Measurements from ENCODE around the gene RAD21L1.

RAD21L1 gene

GRCh38 chr20:1198751-1199150 lies 27.1 kb upstream of the RAD21L1 start:
- peaks cover 0 to 2% of the 10 kb centered on the region in 2 donors for H3K9me3 ChIP-seq (ENCODE audit: control insufficient read depth in 1 of 2, low read length in 2 of 2)
- H3K36me3 ChIP-seq (ENCODE audit: control insufficient read depth in 1 of 2, insufficient read depth in 2 of 2, low read length in 2 of 2), result no peaks in the 10 kb centered on the region
- no peaks in the 10 kb centered on the region for H3K27me3 ChIP-seq (ENCODE audit: control insufficient read depth in 1 of 2, insufficient read depth in 2 of 2, low read length in 2 of 2)
- no peak overlapping the region for H3K27ac ChIP-seq (ENCODE audit: low read depth, low read length)
- peaks cover 16 to 17% of the 10 kb centered on the region in 2 donors for H3K4me1 ChIP-seq (ENCODE audit: control insufficient read depth in 1 of 2, insufficient read depth in 2 of 2, low read length in 2 of 2)
- H3K4me3 ChIP-seq (ENCODE audit: low read depth in 1 of 2, low read length in 2 of 2), result no peak overlapping the region
- no peak overlapping the region for H3K9ac ChIP-seq (ENCODE audit: low read depth in 1 of 2, low read length in 2 of 2)

- peaks cover 0 to 2% of the 10 kb centered on the region in 2 donors for H3K9me3 ChIP-seq (ENCODE audit: control insufficient read depth in 1 of 2, low read length in 2 of 2)
- H3K27me3 ChIP-seq (ENCODE audit: control insufficient read depth in 1 of 2, insufficient read depth in 2 of 2, low read length in 2 of 2), result no peaks in the 10 kb centered on the region
- H3K27ac ChIP-seq (ENCODE audit: low read depth, low read length), result no peak overlapping the region
- no peaks in the 10 kb centered on the region for H3K36me3 ChIP-seq (ENCODE audit: control insufficient read depth in 1 of 2, insufficient read depth in 2 of 2, low read length in 2 of 2)
- no peak overlapping the region for H3K4me3 ChIP-seq (ENCODE audit: low read depth in 1 of 2, low read length in 2 of 2)
- peaks cover 21 to 23% of the 10 kb centered on the region in 2 donors for H3K4me1 ChIP-seq (ENCODE audit: control insufficient read depth in 1 of 2, insufficient read depth in 2 of 2, low read length in 2 of 2)
- H3K9ac ChIP-seq (ENCODE audit: low read depth in 1 of 2, low read length in 2 of 2), result no peak overlapping the region
Observed at GRCh38 chr20:1199212-1199873, 26.5 kb upstream of the RAD21L1 start.

- no peak overlapping the region for H3K4me3 ChIP-seq (ENCODE audit: low read depth in 1 of 2, low read length in 2 of 2)
- peaks cover 20 to 26% of the 10 kb centered on the region in 2 donors for H3K4me1 ChIP-seq (ENCODE audit: control insufficient read depth in 1 of 2, insufficient read depth in 2 of 2, low read length in 2 of 2)
- peaks cover 0 to 2% of the 10 kb centered on the region in 2 donors for H3K9me3 ChIP-seq (ENCODE audit: control insufficient read depth in 1 of 2, low read length in 2 of 2)
- H3K27ac ChIP-seq (ENCODE audit: low read depth, low read length), result no peak overlapping the region
- H3K27me3 ChIP-seq (ENCODE audit: control insufficient read depth in 1 of 2, insufficient read depth in 2 of 2, low read length in 2 of 2), result no peaks in the 10 kb centered on the region
- no peak overlapping the region for H3K9ac ChIP-seq (ENCODE audit: low read depth in 1 of 2, low read length in 2 of 2)
- H3K36me3 ChIP-seq (ENCODE audit: control insufficient read depth in 1 of 2, insufficient read depth in 2 of 2, low read length in 2 of 2), result no peaks in the 10 kb centered on the region
Observed at GRCh38 chr20:1199964-1200363, 25.9 kb upstream of the RAD21L1 start.

- H3K4me1 ChIP-seq (ENCODE audit: control insufficient read depth in 1 of 2, insufficient read depth in 2 of 2, low read length in 2 of 2), result peaks cover 15 to 22% of the 10 kb centered on the region in 2 donors
- no peaks in the 10 kb centered on the region for H3K27me3 ChIP-seq (ENCODE audit: control insufficient read depth in 1 of 2, insufficient read depth in 2 of 2, low read length in 2 of 2)
- no peaks in the 10 kb centered on the region for H3K36me3 ChIP-seq (ENCODE audit: control insufficient read depth in 1 of 2, insufficient read depth in 2 of 2, low read length in 2 of 2)
- H3K4me3 ChIP-seq (ENCODE audit: low read depth in 1 of 2, low read length in 2 of 2), result no peak within 1 kb of the TSS
- no peak within 1 kb of the TSS for H3K9ac ChIP-seq (ENCODE audit: low read depth in 1 of 2, low read length in 2 of 2)
- H3K9me3 ChIP-seq (ENCODE audit: control insufficient read depth in 1 of 2, low read length in 2 of 2), result no peaks in the 10 kb centered on the region
- H3K27ac ChIP-seq (ENCODE audit: low read depth, low read length), result no peak within 1 kb of the TSS
Observed at GRCh38 chr20:1202762-1203504, 22.9 kb upstream of the RAD21L1 start, which contains the start of gene C20orf202. Gene C20orf202 (plus strand): TSS chr20:1203454. CDS start chr20:1203586, 132 bp downstream.

GRCh38 chr20:1203630-1204029 lies 22.2 kb upstream of the RAD21L1 start:
- no peak overlapping the region for H3K9ac ChIP-seq (ENCODE audit: low read depth in 1 of 2, low read length in 2 of 2)
- H3K36me3 ChIP-seq (ENCODE audit: control insufficient read depth in 1 of 2, insufficient read depth in 2 of 2, low read length in 2 of 2), result no peaks in the 10 kb centered on the region
- no peak overlapping the region for H3K4me3 ChIP-seq (ENCODE audit: low read depth in 1 of 2, low read length in 2 of 2)
- peaks cover 15 to 22% of the 10 kb centered on the region in 2 donors for H3K4me1 ChIP-seq (ENCODE audit: control insufficient read depth in 1 of 2, insufficient read depth in 2 of 2, low read length in 2 of 2)
- H3K27me3 ChIP-seq (ENCODE audit: control insufficient read depth in 1 of 2, insufficient read depth in 2 of 2, low read length in 2 of 2), result no peaks in the 10 kb centered on the region
- H3K27ac ChIP-seq (ENCODE audit: low read depth, low read length), result no peak overlapping the region
- no peaks in the 10 kb centered on the region for H3K9me3 ChIP-seq (ENCODE audit: control insufficient read depth in 1 of 2, low read length in 2 of 2)

GRCh38 chr20:1204113-1204512 lies 21.7 kb upstream of the RAD21L1 start:
- H3K4me1 ChIP-seq (ENCODE audit: control insufficient read depth in 1 of 2, insufficient read depth in 2 of 2, low read length in 2 of 2), result peaks cover 15 to 22% of the 10 kb centered on the region in 2 donors

GRCh38 chr20:1204576-1204975 lies 21.3 kb upstream of the RAD21L1 start:
- Histone ChIP-seq H3K4me3 (ENCODE audit: low read depth in 1 of 2, low read length in 2 of 2) (no peak overlapping the region), H3K36me3 (ENCODE audit: control insufficient read depth in 1 of 2, insufficient read depth in 2 of 2, low read length in 2 of 2) (no peaks in the 10 kb centered on the region), H3K27ac (ENCODE audit: low read depth, low read length) (no peak overlapping the region), H3K4me1 (ENCODE audit: control insufficient read depth in 1 of 2, insufficient read depth in 2 of 2, low read length in 2 of 2) (peaks cover 15 to 22% of the 10 kb centered on the region in 2 donors), H3K9ac (ENCODE audit: low read depth in 1 of 2, low read length in 2 of 2) (no peak overlapping the region), H3K9me3 (ENCODE audit: control insufficient read depth in 1 of 2, low read length in 2 of 2) (no peaks in the 10 kb centered on the region), H3K27me3 (ENCODE audit: control insufficient read depth in 1 of 2, insufficient read depth in 2 of 2, low read length in 2 of 2) (no peaks in the 10 kb centered on the region)

More at GRCh38 chr20:1204113-1204512, 21.7 kb upstream of the RAD21L1 start:
- H3K9ac ChIP-seq (ENCODE audit: low read depth in 1 of 2, low read length in 2 of 2), result no peak overlapping the region
- no peaks in the 10 kb centered on the region for H3K9me3 ChIP-seq (ENCODE audit: control insufficient read depth in 1 of 2, low read length in 2 of 2)
- no peaks in the 10 kb centered on the region for H3K27me3 ChIP-seq (ENCODE audit: control insufficient read depth in 1 of 2, insufficient read depth in 2 of 2, low read length in 2 of 2)
- no peaks in the 10 kb centered on the region for H3K36me3 ChIP-seq (ENCODE audit: control insufficient read depth in 1 of 2, insufficient read depth in 2 of 2, low read length in 2 of 2)
- H3K4me3 ChIP-seq (ENCODE audit: low read depth in 1 of 2, low read length in 2 of 2), result no peak overlapping the region
- H3K27ac ChIP-seq (ENCODE audit: low read depth, low read length), result no peak overlapping the region

GRCh38 chr20:1205802-1206201 lies 20.0 kb upstream of the RAD21L1 start:
- H3K9ac ChIP-seq (ENCODE audit: low read depth in 1 of 2, low read length in 2 of 2), result no peak overlapping the region
- no peaks in the 10 kb centered on the region for H3K9me3 ChIP-seq (ENCODE audit: control insufficient read depth in 1 of 2, low read length in 2 of 2)
- peaks cover 15 to 22% of the 10 kb centered on the region in 2 donors for H3K4me1 ChIP-seq (ENCODE audit: control insufficient read depth in 1 of 2, insufficient read depth in 2 of 2, low read length in 2 of 2)
- no peak overlapping the region for H3K4me3 ChIP-seq (ENCODE audit: low read depth in 1 of 2, low read length in 2 of 2)
- H3K27me3 ChIP-seq (ENCODE audit: control insufficient read depth in 1 of 2, insufficient read depth in 2 of 2, low read length in 2 of 2), result no peaks in the 10 kb centered on the region
- H3K36me3 ChIP-seq (ENCODE audit: control insufficient read depth in 1 of 2, insufficient read depth in 2 of 2, low read length in 2 of 2), result no peaks in the 10 kb centered on the region
- no peak overlapping the region for H3K27ac ChIP-seq (ENCODE audit: low read depth, low read length)

- peaks cover 15 to 22% of the 10 kb centered on the region in 2 donors for H3K4me1 ChIP-seq (ENCODE audit: control insufficient read depth in 1 of 2, insufficient read depth in 2 of 2, low read length in 2 of 2)
- no peak overlapping the region for H3K9ac ChIP-seq (ENCODE audit: low read depth in 1 of 2, low read length in 2 of 2)
- H3K36me3 ChIP-seq (ENCODE audit: control insufficient read depth in 1 of 2, insufficient read depth in 2 of 2, low read length in 2 of 2), result no peaks in the 10 kb centered on the region
- H3K4me3 ChIP-seq (ENCODE audit: low read depth in 1 of 2, low read length in 2 of 2), result no peak overlapping the region
- H3K27ac ChIP-seq (ENCODE audit: low read depth, low read length), result no peak overlapping the region
- no peaks in the 10 kb centered on the region for H3K27me3 ChIP-seq (ENCODE audit: control insufficient read depth in 1 of 2, insufficient read depth in 2 of 2, low read length in 2 of 2)
- no peaks in the 10 kb centered on the region for H3K9me3 ChIP-seq (ENCODE audit: control insufficient read depth in 1 of 2, low read length in 2 of 2)
Observed at GRCh38 chr20:1206366-1207148, 19.3 kb upstream of the RAD21L1 start.
